Esophagus muscularis mucosa (tissue), 4 donors: ENCODE data around the gene CPT1C. TPM values are rescaled to one million over a fixed set of nuclear protein-coding genes. Genes with fewer than 3 reads are reported as not detected.
A peak's percentile ranks its signal among the peaks of the same experiment; 100 is the strongest.

ENCODE experiments used
- DNase-seq: peaks from one replicate; pipeline ENCODE4 v3.0.0-alpha.2; 2017; ENCODE audit errors: extremely low spot score
- H3K27ac ChIP-seq, 4 donors: fragments of 200-600 bp; sonication (generic); replicated peaks in 1 of 4; 1 replicate in 3 of 4; 2 replicates in 1 of 4; pipeline ENCODE4 v1.5.1; 2016 to 2019; ENCODE audit warnings: mild to moderate bottlenecking in 1 of 4
- H3K27me3 ChIP-seq, 4 donors: fragments of 200-600 bp; sonication (generic); one replicate each; pipeline versions ENCODE4 v1.5.1 to v1.6.0; 2016 to 2019
- H3K36me3 ChIP-seq, 4 donors: fragments of 200-600 bp; sonication (generic); one replicate each; pipeline ENCODE4 v1.5.1; 2016 to 2019
- H3K4me1 ChIP-seq, 4 donors: fragments of 200-600 bp; sonication (generic); one replicate each; pipeline ENCODE4 v1.5.1; 2016 to 2019
- H3K4me3 ChIP-seq, 4 donors: fragments of 200-600 bp; sonication (generic); 1 replicate in 2 of 4; 2 replicates in 2 of 4; pipeline ENCODE4 v1.5.1; 2016 to 2019; ENCODE audit warnings: mild to moderate bottlenecking in 4 of 4, moderate library complexity in 1 of 4
- H3K9me3 ChIP-seq, 4 donors: fragments of 200-600 bp; sonication (generic); 1 replicate in 3 of 4; 2 replicates in 1 of 4; pipeline ENCODE4 v1.5.1; 2016 to 2019
- CTCF ChIP-seq, 3 experiments: fragments of 200-600 bp in 2 of 3; fragments of 450-650 bp in 1 of 3; sonication (generic) in 2 of 3; IDR thresholded peaks; one replicate each; pipeline ENCODE4 v1.5.1; 2017 to 2019; ENCODE audit warnings: antibody characterized with exemption in 3 of 3, mild to moderate bottlenecking in 2 of 3, moderate library complexity in 1 of 3
- EP300 ChIP-seq: sonication (generic); formaldehyde crosslinking; IDR thresholded peaks from one replicate; pipeline ENCODE4 v1.6.1; 2017; ENCODE audit warnings: antibody characterized with exemption
- POLR2A ChIP-seq: fragments of 450-650 bp; IDR thresholded peaks from one replicate; pipeline ENCODE4 v1.6.1; 2017; ENCODE audit warnings: antibody characterized with exemption, moderate library complexity, mild to moderate bottlenecking, low read depth
- POLR2AphosphoS5 ChIP-seq, 2 donors: sonication (generic); formaldehyde crosslinking; IDR thresholded peaks; one replicate each; pipeline ENCODE4 v1.6.1; 2017; ENCODE audit warnings: antibody characterized with exemption in 2 of 2
- WGBS: methylation state at CpG from one replicate; pipeline ENCODE4 v1.1.5; 2018; 5-methylcytosine and 5-hydroxymethylcytosine counted together
- intact Hi-C: fragments of 100-400 bp; cut with DNase I; formaldehyde crosslinking; loops from one replicate; pipeline ENCODE4 v1.15.1; 2023
- total RNA-seq, 4 donors: library from RNA; depleted of rRNA; stranded (reverse); fragments of >200 nt; gene quantifications; one replicate each; pipeline versions ENCODE4 v1.1.0 to v1.2.1, GENCODE V29; 2016

Gene CPT1C
- total RNA-seq, 4 donors from 2014 or later, result 2.7 to 6.6 (median 3.9) TPM

- peaks cover 68 to 94% (median 93%) of the 10 kb centered on the region in 4 donors for H3K36me3 ChIP-seq
- H3K4me1 ChIP-seq, result peaks cover 3 to 8% (median 6%) of the 10 kb centered on the region in 4 donors
- no peaks in the 10 kb centered on the region for H3K27me3 ChIP-seq
- TF ChIP-seq POLR2A (no peak), CTCF (IDR thresholded peaks at IDR 0.05) (no peak), EP300 (no peak), POLR2AphosphoS5 (IDR thresholded peaks at IDR 0.05) (no peak)
- WGBS, result 97% methylated on average over 6 of the region's 12 CpGs
- no peaks in the 10 kb centered on the region for H3K9me3 ChIP-seq
- intact Hi-C loops, result no loop called here
- no peak overlapping the region for H3K27ac ChIP-seq
- no peak for DNase-seq
- H3K4me3 ChIP-seq, result no peak overlapping the region
Measured at GRCh38 chr19:49658566-49659442, 32.1 kb upstream of the CPT1C start.

GRCh38 chr19:49660338-49660961, 30.5 kb upstream of the CPT1C start:
- intact Hi-C loops, result no loop called here
- 84% methylated on average over 15 of the region's 15 CpGs for WGBS
- peaks cover 8 to 22% (median 15%) of the 10 kb centered on the region in 4 donors for H3K4me1 ChIP-seq
- no peaks in the 10 kb centered on the region for H3K27me3 ChIP-seq
- H3K4me3 ChIP-seq, result no peak overlapping the region
- no peak for DNase-seq
- TF ChIP-seq POLR2AphosphoS5 (IDR thresholded peaks at IDR 0.05) (no peak), EP300 (no peak), CTCF (IDR thresholded peaks at IDR 0.05) (no peak), POLR2A (no peak)
- no peak overlapping the region for H3K27ac ChIP-seq
- no peaks in the 10 kb centered on the region for H3K9me3 ChIP-seq
- peaks cover 53 to 78% (median 76%) of the 10 kb centered on the region in 4 donors for H3K36me3 ChIP-seq

GRCh38 chr19:49662011-49662410, 28.9 kb upstream of the CPT1C start:
- H3K4me1 ChIP-seq, result peaks cover 17 to 34% (median 26%) of the 10 kb centered on the region in 4 donors
- H3K9me3 ChIP-seq, result no peaks in the 10 kb centered on the region
- H3K36me3 ChIP-seq, result peaks cover 45 to 62% (median 61%) of the 10 kb centered on the region in 4 donors
- TF ChIP-seq POLR2AphosphoS5 (IDR thresholded peaks at IDR 0.05) (no peak), POLR2A (no peak), CTCF (IDR thresholded peaks at IDR 0.05) (no peak), EP300 (no peak)
- H3K27me3 ChIP-seq, result no peaks in the 10 kb centered on the region
- DNase-seq, result no peak
- H3K4me3 ChIP-seq, result no peak overlapping the region
- H3K27ac ChIP-seq, result no peak overlapping the region
- 95% methylated on average over 14 of the region's 16 CpGs for WGBS
- intact Hi-C loops, result no loop called here

GRCh38 chr19:49663224-49663623, 27.7 kb upstream of the CPT1C start:
- 92% methylated on average over 10 of the region's 12 CpGs for WGBS
- intact Hi-C loops, result no loop called here
- peaks cover 32 to 55% (median 49%) of the 10 kb centered on the region in 4 donors for H3K36me3 ChIP-seq
- H3K4me1 ChIP-seq, result peaks cover 18 to 37% (median 26%) of the 10 kb centered on the region in 4 donors
- no peak for TF ChIP-seq POLR2AphosphoS5 (IDR thresholded peaks at IDR 0.05)
- TF ChIP-seq CTCF (IDR thresholded peaks at IDR 0.05), result no peak
- TF ChIP-seq POLR2A, result no peak
- TF ChIP-seq EP300, result no peak
- no peaks in the 10 kb centered on the region for H3K27me3 ChIP-seq
- peak overlapping the region in 2 of 4 donors; percentile 90 to 91 for H3K27ac ChIP-seq
- no peak for DNase-seq
- H3K4me3 ChIP-seq, result no peak overlapping the region
- H3K9me3 ChIP-seq, result no peaks in the 10 kb centered on the region
